ENCODE results near the gene ENTREP1. TPM values are rescaled to one million over a fixed set of nuclear protein-coding genes. Genes with fewer than 3 reads are reported as not detected.

ENTREP1 gene
- total and polyA plus RNA-seq, 2 donors (not counting 1 experiment from before 2014, with no cell fraction given): not detected

- Histone ChIP-seq H3K4me3 (ENCODE audit: control extremely low read depth in 1 of 5, extremely low read depth in 1 of 5, insufficient read depth in 1 of 5, low read depth in 2 of 5, low read length in 4 of 5) (no peak overlapping the region), H3K9me3 (ENCODE audit: control extremely low read depth in 1 of 3, control insufficient read depth in 2 of 3, insufficient read depth in 1 of 3, low read length in 2 of 3) (no peaks in the 10 kb centered on the region), H3K27me3 (replicated peaks in 1 of 4; ENCODE audit: control extremely low read depth in 1 of 4, control insufficient read depth in 3 of 4, insufficient read depth in 4 of 4, low read length in 3 of 4) (peaks cover 0 to 12% (median 0%) of the 10 kb centered on the region in 4 experiments), H3K36me3 (replicated peaks in 1 of 2; ENCODE audit: control extremely low read depth in 1 of 2, control insufficient read depth in 1 of 2, extremely low read depth in 1 of 2, insufficient read depth in 2 of 2, low read length in 1 of 2) (no peaks in the 10 kb centered on the region), H3K4me1 (ENCODE audit: control insufficient read depth in 2 of 2, insufficient read depth in 2 of 2, low read length in 2 of 2) (no peaks in the 10 kb centered on the region), H3K4me2 (replicated peaks; ENCODE audit: low read depth, low read length, poor library complexity, severe bottlenecking) (no peak overlapping the region), H3K79me2 (ENCODE audit: control insufficient read depth, insufficient read depth, low read length) (no peaks in the 10 kb centered on the region), H3K9ac (ENCODE audit: low read length) (no peak overlapping the region), H4K20me1 (ENCODE audit: control insufficient read depth, insufficient read depth, low read length, poor library complexity, severe bottlenecking) (no peaks in the 10 kb centered on the region), H3K27ac (ENCODE audit: low read length in 2 of 2) (no peak overlapping the region), H2AFZ (ENCODE audit: insufficient read depth, low read depth, low read length, poor library complexity, severe bottlenecking) (no peak overlapping the region)
- DNase-seq (no peak), ATAC-seq (ENCODE audit: low read depth) (no peak)
- intact Hi-C loops (cut with micrococcal nuclease): no loop called here
- TF ChIP-seq CTCF (IDR thresholded peaks at IDR 0.05): no peak
- TF ChIP-seq EZH2 (IDR thresholded peaks at IDR 0.05; ENCODE audit: borderline replicate concordance, insufficient read depth, low read depth, low read length, poor library complexity, severe bottlenecking): no peak
- CTCF ChIA-PET: interaction anchor here (0.9 to 4.5 kb wide), 4 partner anchors 125 to 1177 kb away, joined by 3 to 49 read pairs (median 4); no protein-coding TSS in a partner anchor
- no peak overlapping the region for H3K4me3 Mint-ChIP-seq
- H3K9me3 Mint-ChIP-seq (ENCODE audit: insufficient read depth): no peaks in the 10 kb centered on the region
- H3K4me1 Mint-ChIP-seq: peaks cover 1% of the 10 kb centered on the region
- POLR2A ChIA-PET: no interaction called here
- 97% methylated on average over 11 of the region's 17 CpGs for WGBS (ENCODE audit: insufficient coverage)
- H3K27ac Mint-ChIP-seq: no peak overlapping the region
- peaks cover 19% of the 10 kb centered on the region for H3K27me3 Mint-ChIP-seq
Observed at GRCh38 chr9:69425136-69425801, 100.3 kb downstream of the ENTREP1 start.

- H3K36me3 ChIP-seq (replicated peaks in 1 of 2; ENCODE audit: control extremely low read depth in 1 of 2, control insufficient read depth in 1 of 2, extremely low read depth in 1 of 2, insufficient read depth in 2 of 2, low read length in 1 of 2): no peaks in the 10 kb centered on the region
- no peaks in the 10 kb centered on the region for H3K9me3 ChIP-seq (ENCODE audit: control extremely low read depth in 1 of 3, control insufficient read depth in 2 of 3, insufficient read depth in 1 of 3, low read length in 2 of 3)
- H3K4me3 Mint-ChIP-seq: no peak overlapping the region
- TF ChIP-seq EZH2 (IDR thresholded peaks at IDR 0.05; ENCODE audit: borderline replicate concordance, insufficient read depth, low read depth, low read length, poor library complexity, severe bottlenecking) (no peak), CTCF (IDR thresholded peaks at IDR 0.05) (no peak)
- H3K27ac Mint-ChIP-seq: no peak overlapping the region
- H3K4me2 ChIP-seq (replicated peaks; ENCODE audit: low read depth, low read length, poor library complexity, severe bottlenecking): no peak overlapping the region
- ATAC-seq (ENCODE audit: low read depth) (no peak), DNase-seq (no peak)
- WGBS (ENCODE audit: insufficient coverage): no CpG with 5 or more reads among the region's 4 CpGs
- ChIA-PET CTCF (no interaction called here), POLR2A (no interaction called here)
- H3K27me3 ChIP-seq (replicated peaks in 1 of 4; ENCODE audit: control extremely low read depth in 1 of 4, control insufficient read depth in 3 of 4, insufficient read depth in 4 of 4, low read length in 3 of 4): peaks cover 0 to 1% (median 0%) of the 10 kb centered on the region in 4 experiments
- intact Hi-C loops (cut with micrococcal nuclease): no loop called here
- H4K20me1 ChIP-seq (ENCODE audit: control insufficient read depth, insufficient read depth, low read length, poor library complexity, severe bottlenecking): no peaks in the 10 kb centered on the region
- no peaks in the 10 kb centered on the region for H3K79me2 ChIP-seq (ENCODE audit: control insufficient read depth, insufficient read depth, low read length)
- peaks cover 6% of the 10 kb centered on the region for H3K27me3 Mint-ChIP-seq
- peaks cover 1% of the 10 kb centered on the region for H3K4me1 Mint-ChIP-seq
- no peaks in the 10 kb centered on the region for H3K4me1 ChIP-seq (ENCODE audit: control insufficient read depth in 2 of 2, insufficient read depth in 2 of 2, low read length in 2 of 2)
- no peak overlapping the region for H3K4me3 ChIP-seq (ENCODE audit: control extremely low read depth in 1 of 5, extremely low read depth in 1 of 5, insufficient read depth in 1 of 5, low read depth in 2 of 5, low read length in 4 of 5)
- H3K9ac ChIP-seq (ENCODE audit: low read length): no peak overlapping the region
- H3K27ac ChIP-seq (ENCODE audit: low read length in 2 of 2): no peak overlapping the region
- H2AFZ ChIP-seq (ENCODE audit: insufficient read depth, low read depth, low read length, poor library complexity, severe bottlenecking): no peak overlapping the region
- H3K9me3 Mint-ChIP-seq (ENCODE audit: insufficient read depth): no peaks in the 10 kb centered on the region
Observed at GRCh38 chr9:69427286-69427685, 102.3 kb downstream of the ENTREP1 start.
